H1 (cell line): ENCODE data around the gene DUSP21. TPM values are rescaled to one million over a fixed set of nuclear protein-coding genes. Genes with fewer than 3 reads are reported as not detected.

Source experiments
- CTCF ChIA-PET: fragments of 300-600 bp; sonication (Branson Sonifier 250); formaldehyde crosslinking; loops from one replicate; lab custom pipeline; 2021; ENCODE audit not compliant: partially characterized antibody; lab: Charles Lee
- POLR2A ChIA-PET: fragments of 300-600 bp; sonication (Branson Sonifier 250); formaldehyde crosslinking; loops from one replicate; lab custom pipeline; 2021; ENCODE audit warnings: inconsistent platforms; ENCODE audit not compliant: partially characterized antibody; lab: Charles Lee
- DNase-seq, 2 experiments: peaks; one replicate each; pipeline versions ENCODE4 v3.0.0 to v3.0.0-alpha.2; 2010 to 2022; ENCODE audit warnings: low spot score in 2 of 2, low read depth in 1 of 2, mixed read lengths in 1 of 2
- FAIRE-seq: peaks from 2 replicates; lab custom pipeline; 2011; peaks lifted over from hg19 to GRCh38; lab: Jason Lieb, UNC
- H2AFZ ChIP-seq: 2 replicates; pipeline ENCODE4 v1.8.1; 2012; ENCODE audit warnings: low read length, inconsistent platforms
- H2AK5ac ChIP-seq: 2 replicates; pipeline ENCODE4 v1.6.1; 2013; ENCODE audit warnings: low read depth, low read length
- H2BK120ac ChIP-seq: replicated peaks from 2 replicates; pipeline ENCODE3; 2013; ENCODE audit warnings: low read depth, low read length, inconsistent platforms
- H2BK12ac ChIP-seq: 2 replicates; pipeline ENCODE4 v1.6.1; 2013; ENCODE audit warnings: low read depth, low read length
- H2BK15ac ChIP-seq: 2 replicates; pipeline ENCODE4 v1.6.1; 2013; ENCODE audit warnings: low read length
- H2BK20ac ChIP-seq: 2 replicates; pipeline ENCODE4 v1.6.1; 2013; ENCODE audit warnings: low read length
- H2BK5ac ChIP-seq: 2 replicates; pipeline ENCODE4 v1.6.1; 2013; ENCODE audit warnings: low read depth, low read length
- H3K14ac ChIP-seq: 2 replicates; pipeline ENCODE4 v1.6.1; 2013; ENCODE audit warnings: inconsistent platforms; ENCODE audit not compliant: insufficient read length
- H3K18ac ChIP-seq: 2 replicates; pipeline ENCODE4 v1.6.1; 2013; ENCODE audit warnings: low read length; ENCODE audit errors: extremely low read depth
- H3K23ac ChIP-seq: 2 replicates; pipeline ENCODE4 v1.6.1; 2013; ENCODE audit warnings: inconsistent platforms; ENCODE audit not compliant: insufficient read length
- H3K23me2 ChIP-seq: 2 replicates; pipeline ENCODE4 v1.6.1; 2013; ENCODE audit warnings: low read depth, low read length
- H3K27ac ChIP-seq: 2 replicates; pipeline ENCODE4 v1.6.1; 2011; ENCODE audit warnings: low read depth, low read length, inconsistent platforms
- H3K27me3 ChIP-seq, 4 experiments: replicated peaks in 1 of 4; 1 replicate in 1 of 4; 2 replicates in 3 of 4; pipeline versions ENCODE4 v1.6.1 to v1.8.1; 2011 to 2013; ENCODE audit warnings: low read length in 3 of 4, mild to moderate bottlenecking in 3 of 4, inconsistent platforms in 2 of 4, mixed read lengths in 2 of 4, moderate library complexity in 1 of 4; ENCODE audit not compliant: control insufficient read depth in 3 of 4, insufficient read depth in 3 of 4; ENCODE audit errors: extremely low read depth in 1 of 4
- H3K36me3 ChIP-seq, 4 experiments: 2 replicates each; pipeline versions ENCODE4 v1.6.1 to v1.8.1; 2011 to 2013; ENCODE audit warnings: mild to moderate bottlenecking in 4 of 4, low read length in 3 of 4, moderate library complexity in 2 of 4, control low read depth in 1 of 4, inconsistent platforms in 1 of 4; ENCODE audit not compliant: insufficient read depth in 4 of 4, control insufficient read depth in 2 of 4
- H3K4ac ChIP-seq: replicated peaks from 2 replicates; pipeline ENCODE3; 2013; ENCODE audit warnings: low read length, low read depth, mixed read lengths, inconsistent platforms; ENCODE audit not compliant: insufficient read length
- H3K4me1 ChIP-seq, 4 experiments: replicated peaks in 1 of 4; 1 replicate in 1 of 4; 2 replicates in 3 of 4; pipeline versions ENCODE4 v1.6.1 to v1.8.1; 2011 to 2013; ENCODE audit warnings: low read length in 3 of 4, inconsistent platforms in 2 of 4, mixed read lengths in 1 of 4; ENCODE audit not compliant: insufficient read depth in 4 of 4, control insufficient read depth in 3 of 4
- H3K4me2 ChIP-seq, 2 experiments: 2 replicates each; pipeline versions ENCODE4 v1.6.1 to v1.8.1; 2011 to 2013; ENCODE audit warnings: low read depth in 2 of 2, low read length in 2 of 2, control low read depth in 1 of 2, inconsistent platforms in 1 of 2, mild to moderate bottlenecking in 1 of 2; ENCODE audit not compliant: insufficient read depth in 1 of 2
- H3K4me3 ChIP-seq, 4 experiments: fragments of 200-600, 300-600 bp in 1 of 4; sonication (generic), shearing (Covaris generic), sonication (Bioruptor Twin) in 1 of 4; 2 replicates each; pipeline versions ENCODE4 v1.5.1 to v1.8.1; 2011 to 2016; ENCODE audit warnings: low read length in 4 of 4, low read depth in 3 of 4, control low read depth in 2 of 4, inconsistent platforms in 2 of 4, mild to moderate bottlenecking in 2 of 4, mixed read lengths in 1 of 4, moderate library complexity in 1 of 4; ENCODE audit not compliant: insufficient read depth in 2 of 4; ENCODE audit errors: extremely low read depth in 1 of 4
- H3K56ac ChIP-seq: replicated peaks from 2 replicates; pipeline ENCODE3; 2013; ENCODE audit warnings: low read depth, mild to moderate bottlenecking, mixed read lengths, low read length, inconsistent platforms; ENCODE audit not compliant: insufficient read length
- H3K79me1 ChIP-seq: 2 replicates; pipeline ENCODE4 v1.6.1; 2013; ENCODE audit warnings: low read depth, low read length, control low read depth
- H3K79me2 ChIP-seq, 2 experiments: 2 replicates each; pipeline versions ENCODE4 v1.6.1 to v1.8.1; 2012 to 2013; ENCODE audit warnings: low read length in 2 of 2, mild to moderate bottlenecking in 2 of 2, inconsistent platforms in 1 of 2; ENCODE audit not compliant: insufficient read depth in 2 of 2, control insufficient read depth in 1 of 2
- H3K9ac ChIP-seq, 4 experiments: replicated peaks in 1 of 4; 1 replicate in 1 of 4; 2 replicates in 3 of 4; pipeline versions ENCODE4 v1.6.1 to v1.8.1; 2011 to 2013; ENCODE audit warnings: low read depth in 3 of 4, low read length in 3 of 4, control low read depth in 2 of 4, mild to moderate bottlenecking in 2 of 4, moderate library complexity in 2 of 4, inconsistent platforms in 1 of 4; ENCODE audit errors: extremely low read depth in 1 of 4
- H3K9me3 ChIP-seq, 2 experiments: 2 replicates each; pipeline versions ENCODE4 v1.6.1 to v1.8.1; 2012 to 2013; ENCODE audit warnings: mild to moderate bottlenecking in 2 of 2, moderate library complexity in 2 of 2, control low read depth in 1 of 2, inconsistent platforms in 1 of 2, low read depth in 1 of 2, low read length in 1 of 2, mixed read lengths in 1 of 2; ENCODE audit not compliant: insufficient read depth in 2 of 2
- H4K20me1 ChIP-seq, 2 experiments: replicated peaks in 1 of 2; 2 replicates each; pipeline versions ENCODE3 to v1.8.1; 2011 to 2013; ENCODE audit warnings: inconsistent platforms in 2 of 2, low read length in 2 of 2, mild to moderate bottlenecking in 1 of 2; ENCODE audit not compliant: insufficient read depth in 2 of 2, control insufficient read depth in 1 of 2
- H4K5ac ChIP-seq: 2 replicates; pipeline ENCODE4 v1.6.1; 2013; ENCODE audit warnings: low read length, low read depth, mixed read lengths, inconsistent platforms; ENCODE audit not compliant: insufficient read length
- H4K8ac ChIP-seq: 2 replicates; pipeline ENCODE4 v1.8.0; 2013; ENCODE audit warnings: mild to moderate bottlenecking, moderate library complexity, low read length, inconsistent platforms; ENCODE audit not compliant: insufficient read depth; ENCODE audit errors: extremely low read depth
- H4K91ac ChIP-seq: replicated peaks from 2 replicates; pipeline ENCODE3; 2013; ENCODE audit warnings: low read length, mixed read lengths, inconsistent platforms; ENCODE audit not compliant: insufficient read length
- GTF2F1 ChIP-seq: IDR thresholded peaks from 2 replicates; pipeline ENCODE4 v1.6.1; 2012; ENCODE audit warnings: low read depth, low read length, improper control_type of control experiment, borderline replicate concordance
- WGBS, 2 experiments: shearing (Covaris generic) in 1 of 2; methylation state at CpG; one replicate each; pipeline versions ENCODE4 v1.1.6 to v1.1.7; 2013 to 2015; ENCODE audit warnings: low lambda C conversion rate in 2 of 2, mixed read lengths in 2 of 2, inconsistent platforms in 1 of 2, low coverage in 1 of 2, missing lambda C conversion rate in 1 of 2; ENCODE audit not compliant: insufficient replicate concordance in 2 of 2, insufficient coverage in 1 of 2, insufficient read length in 1 of 2; ENCODE audit errors: extremely low coverage in 1 of 2, missing lambda C conversion rate in 1 of 2; 5-methylcytosine and 5-hydroxymethylcytosine counted together
- polyA plus RNA-seq, 7 experiments: library from polyadenylated mRNA; depleted of rRNA in 3 of 7; stranded (reverse) in 5 of 7; unstranded in 2 of 7; fragments of >200 nt in 5 of 7; fragments of 200-250 nt in 2 of 7; gene quantifications; 1 replicate in 5 of 7; 2 replicates in 1 of 7; 4 replicates in 1 of 7; pipeline versions ENCODE4 v1.2.1 to v1.2.3, GENCODE V29; 2011 to 2013; ENCODE audit warnings: missing spikeins in 2 of 7, mixed read lengths in 2 of 7
- total RNA-seq: library from RNA; stranded (reverse); fragmentation: NEBNext Ultra II Directional; extraction: Animal tissue kit (Norgen Biotek cat#: 25700); gene quantifications from 2 replicates; pipeline ENCODE4 v1.2.1, GENCODE V29; 2021

Gene DUSP21
- total and polyA plus RNA-seq, 2 of the 8 experiments (the other 6 are each of a cell fraction or from before 2014, with no cell fraction given) = not detected

DNA sequence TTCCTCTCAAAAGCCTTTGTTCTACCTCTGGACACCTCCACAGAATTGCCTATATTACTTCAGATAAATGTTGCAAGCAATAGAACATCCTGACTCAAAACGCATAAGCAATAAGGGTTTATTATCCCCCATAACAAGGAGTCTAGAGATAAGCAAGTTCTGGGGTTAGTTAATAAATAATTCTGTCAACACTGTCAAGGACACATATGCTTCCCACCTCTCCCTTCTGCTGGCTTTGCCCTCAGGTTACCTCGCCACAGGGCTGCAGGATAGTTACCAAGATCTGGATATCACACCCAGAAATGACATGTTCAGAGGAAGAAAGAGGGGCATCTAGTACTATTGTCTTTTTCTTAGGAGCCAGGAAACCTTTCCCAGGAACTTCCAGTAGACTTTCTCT is 14.0 kb upstream of the DUSP21 start:
- WGBS, 2 experiments = 82% methylated on average over 2 of the region's 2 CpGs; no CpG with 5 or more reads in 1 of the 2 experiments
- H3K36me3 ChIP-seq = no peaks in the 10 kb centered on the region
- H4K8ac ChIP-seq = no peak overlapping the region
- H3K14ac ChIP-seq = no peak overlapping the region
- no peak overlapping the region for H2AFZ ChIP-seq
- no peaks in the 10 kb centered on the region for H3K27me3 ChIP-seq
- H3K23ac ChIP-seq = no peak overlapping the region
- no peaks in the 10 kb centered on the region for H4K20me1 ChIP-seq
- DNase-seq = no peak
- no peak overlapping the region for H2BK15ac ChIP-seq
- no peak overlapping the region for H3K4me3 ChIP-seq
- H3K4ac ChIP-seq = no peak overlapping the region
- no peak overlapping the region for H2BK120ac ChIP-seq
- no peak for FAIRE-seq
- no peaks in the 10 kb centered on the region for H3K23me2 ChIP-seq
- ChIA-PET CTCF (no interaction called here), POLR2A (no interaction called here)
- no peak overlapping the region for H3K18ac ChIP-seq
- no peak overlapping the region for H2BK20ac ChIP-seq
- no peak overlapping the region for H2AK5ac ChIP-seq
- H3K9ac ChIP-seq = no peak overlapping the region
- H3K56ac ChIP-seq = no peak overlapping the region
- H2BK12ac ChIP-seq = no peak overlapping the region
- H3K4me1 ChIP-seq = no peaks in the 10 kb centered on the region
- H3K79me2 ChIP-seq = no peaks in the 10 kb centered on the region
- H4K91ac ChIP-seq = no peak overlapping the region
- no peaks in the 10 kb centered on the region for H3K9me3 ChIP-seq
- H3K27ac ChIP-seq = no peak overlapping the region
- no peaks in the 10 kb centered on the region for H3K79me1 ChIP-seq
- H2BK5ac ChIP-seq = no peak overlapping the region
- no peak overlapping the region for H3K4me2 ChIP-seq
- H4K5ac ChIP-seq = no peak overlapping the region
- no peak for TF ChIP-seq GTF2F1
